HepG2 (cell line): ENCODE results near the gene ZNF491. TPM values are rescaled to one million over a fixed set of nuclear protein-coding genes. Genes with fewer than 3 reads are reported as not detected.

Experiments used
- FOXK2 ChIP-seq: fragments of 450-650 bp; IDR thresholded peaks from 2 replicates; pipeline ENCODE4 v1.6.1; 2016
- IRF2 ChIP-seq: IDR thresholded peaks from 2 replicates; pipeline ENCODE4 v1.6.1; 2018; ENCODE audit warnings: missing genetic modification reagents, missing compliant biosample characterization
- ZKSCAN1 ChIP-seq: fragments of 150-350 bp; IDR thresholded peaks from 2 replicates; pipeline ENCODE4 v1.6.1; 2014; ENCODE audit warnings: low read length
- ZNF530 ChIP-seq: sonication (generic); formaldehyde crosslinking; IDR thresholded peaks from 2 replicates; pipeline ENCODE4 v1.5.0; 2020; ENCODE audit warnings: low read depth, mild to moderate bottlenecking, missing genetic modification reagents
- ZNF562 ChIP-seq: sonication (generic); formaldehyde crosslinking; IDR thresholded peaks from 2 replicates; pipeline ENCODE4 v1.8.0; 2022; ENCODE audit warnings: missing genetic modification reagents, borderline replicate concordance
- ZNF572 ChIP-seq: sonication (generic); formaldehyde crosslinking; IDR thresholded peaks from 2 replicates; pipeline ENCODE4 v1.5.1; 2020; ENCODE audit warnings: mild to moderate bottlenecking, missing genetic modification reagents
- ZNF616 ChIP-seq: sonication (generic); formaldehyde crosslinking; IDR thresholded peaks from 2 replicates; pipeline ENCODE4 v1.5.0; 2020; ENCODE audit warnings: low read depth, mild to moderate bottlenecking, missing genetic modification reagents
- polyA plus RNA-seq, 8 experiments: library from polyadenylated mRNA; depleted of rRNA in 3 of 8; stranded (reverse) in 7 of 8; unstranded in 1 of 8; fragments of >200 nt; fragmentation: Illumina TruSeq in 4 of 8; extraction: Trizol in 4 of 8; gene quantifications; 2 replicates each; pipeline versions ENCODE4 v1.2.1 to v1.2.3, GENCODE V29; 2011 to 2016; ENCODE audit warnings: low read depth in 4 of 8, missing spikeins in 1 of 8, mixed read lengths in 1 of 8; ENCODE audit not compliant: insufficient read depth in 1 of 8
- total RNA-seq, 5 experiments: library from RNA; depleted of rRNA; stranded (reverse); fragments of >200 nt; fragmentation: Illumina TruSeq; extraction: Trizol; gene quantifications; 2 replicates each; pipeline ENCODE4 v1.2.3, GENCODE V29; 2016; ENCODE audit warnings: low read depth in 1 of 5
- TF ChIP-seq, protein P1 (sequence below): sonication (generic); formaldehyde crosslinking; IDR thresholded peaks from 2 replicates; pipeline ENCODE4 v1.5.1; 2020; ENCODE audit warnings: mild to moderate bottlenecking, missing genetic modification reagents, borderline replicate concordance
- TF ChIP-seq, protein P2 (sequence below): sonication (generic); formaldehyde crosslinking; conservative IDR thresholded peaks from 2 replicates; pipeline ENCODE4 v1.5.0; 2020; ENCODE audit warnings: missing genetic modification reagents
- TF ChIP-seq, protein P3 (sequence below): sonication (generic); formaldehyde crosslinking; IDR thresholded peaks from 2 replicates; pipeline ENCODE4 v1.4.0; 2020; ENCODE audit warnings: missing genetic modification reagents
- TF ChIP-seq, protein P4 (sequence below): sonication (generic); formaldehyde crosslinking; IDR thresholded peaks from 2 replicates; pipeline ENCODE4 v1.4.0; 2020; ENCODE audit warnings: mild to moderate bottlenecking, missing genetic modification reagents
- TF ChIP-seq, protein P5 (sequence below): sonication (generic); formaldehyde crosslinking; IDR thresholded peaks from 2 replicates; pipeline ENCODE4 v1.4.0; 2020; ENCODE audit warnings: missing genetic modification reagents

ZNF491 gene
- total and polyA plus RNA-seq, 2 of the 13 experiments (the other 11 are each of a cell fraction or from before 2014, with no cell fraction given): 0.57 to 2.2 TPM

DNA sequence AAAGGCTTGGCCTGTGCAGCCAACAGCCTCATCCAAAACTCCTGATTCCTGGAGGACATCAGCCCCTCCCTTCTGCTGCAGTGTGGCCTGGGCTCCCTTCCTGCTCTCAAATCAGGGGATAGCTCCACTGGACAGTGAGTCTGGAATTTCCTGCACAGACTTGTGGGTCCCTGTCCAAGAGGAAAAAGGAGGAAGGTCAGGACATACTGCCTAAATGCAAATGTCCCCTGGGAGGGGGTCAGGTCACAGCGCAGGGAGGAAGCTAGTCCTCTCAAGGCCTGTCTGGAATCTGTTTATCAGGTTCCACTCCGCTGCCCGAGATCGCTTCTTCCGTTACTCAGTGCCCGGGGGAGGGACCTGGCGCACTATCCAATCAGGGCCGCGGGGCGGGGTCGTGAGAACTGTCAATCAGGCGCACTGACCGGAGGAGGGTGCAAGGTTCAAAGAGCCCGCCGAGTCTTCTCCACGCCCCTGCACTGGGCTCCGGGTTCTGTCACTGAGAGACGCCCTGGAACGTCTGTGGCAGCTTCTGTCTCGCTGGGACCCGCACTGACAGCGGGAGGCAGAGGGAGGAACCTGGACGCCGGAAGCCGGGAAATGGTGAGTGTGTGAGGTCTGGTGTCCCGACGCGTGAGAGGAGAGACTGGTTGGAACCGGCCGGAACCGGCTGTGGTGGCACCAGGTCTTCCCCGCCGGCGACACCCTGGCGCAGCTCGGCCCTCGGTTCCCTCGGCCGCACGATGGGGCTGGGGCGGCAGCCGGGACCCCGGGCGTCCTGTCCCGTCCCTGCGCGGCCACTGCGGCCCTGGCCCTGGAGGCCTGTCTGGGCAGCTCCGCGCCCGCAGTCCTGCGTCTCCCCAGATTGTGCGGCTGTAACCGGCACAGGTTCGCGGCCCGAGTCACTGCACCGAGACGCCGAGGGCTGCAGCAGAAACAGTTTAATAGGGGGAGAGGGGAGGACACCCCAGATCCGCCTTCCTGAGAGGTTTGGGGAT is 31.4 kb upstream of the ZNF491 start, which contains the start of gene ZNF441 (continued):
- TF ChIP-seq, protein P1, sequence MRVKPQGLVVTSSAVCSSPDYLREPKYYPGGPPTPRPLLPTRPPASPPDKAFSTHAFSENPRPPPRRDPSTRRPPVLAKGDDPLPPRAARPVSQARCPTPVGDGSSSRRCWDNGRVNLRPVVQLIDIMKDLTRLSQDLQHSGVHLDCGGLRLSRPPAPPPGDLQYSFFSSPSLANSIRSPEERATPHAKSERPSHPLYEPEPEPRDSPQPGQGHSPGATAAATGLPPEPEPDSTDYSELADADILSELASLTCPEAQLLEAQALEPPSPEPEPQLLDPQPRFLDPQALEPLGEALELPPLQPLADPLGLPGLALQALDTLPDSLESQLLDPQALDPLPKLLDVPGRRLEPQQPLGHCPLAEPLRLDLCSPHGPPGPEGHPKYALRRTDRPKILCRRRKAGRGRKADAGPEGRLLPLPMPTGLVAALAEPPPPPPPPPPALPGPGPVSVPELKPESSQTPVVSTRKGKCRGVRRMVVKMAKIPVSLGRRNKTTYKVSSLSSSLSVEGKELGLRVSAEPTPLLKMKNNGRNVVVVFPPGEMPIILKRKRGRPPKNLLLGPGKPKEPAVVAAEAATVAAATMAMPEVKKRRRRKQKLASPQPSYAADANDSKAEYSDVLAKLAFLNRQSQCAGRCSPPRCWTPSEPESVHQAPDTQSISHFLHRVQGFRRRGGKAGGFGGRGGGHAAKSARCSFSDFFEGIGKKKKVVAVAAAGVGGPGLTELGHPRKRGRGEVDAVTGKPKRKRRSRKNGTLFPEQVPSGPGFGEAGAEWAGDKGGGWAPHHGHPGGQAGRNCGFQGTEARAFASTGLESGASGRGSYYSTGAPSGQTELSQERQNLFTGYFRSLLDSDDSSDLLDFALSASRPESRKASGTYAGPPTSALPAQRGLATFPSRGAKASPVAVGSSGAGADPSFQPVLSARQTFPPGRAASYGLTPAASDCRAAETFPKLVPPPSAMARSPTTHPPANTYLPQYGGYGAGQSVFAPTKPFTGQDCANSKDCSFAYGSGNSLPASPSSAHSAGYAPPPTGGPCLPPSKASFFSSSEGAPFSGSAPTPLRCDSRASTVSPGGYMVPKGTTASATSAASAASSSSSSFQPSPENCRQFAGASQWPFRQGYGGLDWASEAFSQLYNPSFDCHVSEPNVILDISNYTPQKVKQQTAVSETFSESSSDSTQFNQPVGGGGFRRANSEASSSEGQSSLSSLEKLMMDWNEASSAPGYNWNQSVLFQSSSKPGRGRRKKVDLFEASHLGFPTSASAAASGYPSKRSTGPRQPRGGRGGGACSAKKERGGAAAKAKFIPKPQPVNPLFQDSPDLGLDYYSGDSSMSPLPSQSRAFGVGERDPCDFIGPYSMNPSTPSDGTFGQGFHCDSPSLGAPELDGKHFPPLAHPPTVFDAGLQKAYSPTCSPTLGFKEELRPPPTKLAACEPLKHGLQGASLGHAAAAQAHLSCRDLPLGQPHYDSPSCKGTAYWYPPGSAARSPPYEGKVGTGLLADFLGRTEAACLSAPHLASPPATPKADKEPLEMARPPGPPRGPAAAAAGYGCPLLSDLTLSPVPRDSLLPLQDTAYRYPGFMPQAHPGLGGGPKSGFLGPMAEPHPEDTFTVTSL (CRISPR knock-in tag): no peak; the same call in none of the 2 replicates
- 0 out of 2 replicates have a peak, but pooled peaks have one; percentile 21 for TF ChIP-seq ZNF616
- TF ChIP-seq IRF2 (CRISPR knock-in tag): no peak
- TF ChIP-seq ZNF562 (CRISPR knock-in tag): no peak
- TF ChIP-seq, protein P2, sequence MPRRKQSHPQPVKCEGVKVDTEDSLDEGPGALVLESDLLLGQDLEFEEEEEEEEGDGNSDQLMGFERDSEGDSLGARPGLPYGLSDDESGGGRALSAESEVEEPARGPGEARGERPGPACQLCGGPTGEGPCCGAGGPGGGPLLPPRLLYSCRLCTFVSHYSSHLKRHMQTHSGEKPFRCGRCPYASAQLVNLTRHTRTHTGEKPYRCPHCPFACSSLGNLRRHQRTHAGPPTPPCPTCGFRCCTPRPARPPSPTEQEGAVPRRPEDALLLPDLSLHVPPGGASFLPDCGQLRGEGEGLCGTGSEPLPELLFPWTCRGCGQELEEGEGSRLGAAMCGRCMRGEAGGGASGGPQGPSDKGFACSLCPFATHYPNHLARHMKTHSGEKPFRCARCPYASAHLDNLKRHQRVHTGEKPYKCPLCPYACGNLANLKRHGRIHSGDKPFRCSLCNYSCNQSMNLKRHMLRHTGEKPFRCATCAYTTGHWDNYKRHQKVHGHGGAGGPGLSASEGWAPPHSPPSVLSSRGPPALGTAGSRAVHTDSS (CRISPR knock-in tag): no peak
- TF ChIP-seq, protein P3, sequence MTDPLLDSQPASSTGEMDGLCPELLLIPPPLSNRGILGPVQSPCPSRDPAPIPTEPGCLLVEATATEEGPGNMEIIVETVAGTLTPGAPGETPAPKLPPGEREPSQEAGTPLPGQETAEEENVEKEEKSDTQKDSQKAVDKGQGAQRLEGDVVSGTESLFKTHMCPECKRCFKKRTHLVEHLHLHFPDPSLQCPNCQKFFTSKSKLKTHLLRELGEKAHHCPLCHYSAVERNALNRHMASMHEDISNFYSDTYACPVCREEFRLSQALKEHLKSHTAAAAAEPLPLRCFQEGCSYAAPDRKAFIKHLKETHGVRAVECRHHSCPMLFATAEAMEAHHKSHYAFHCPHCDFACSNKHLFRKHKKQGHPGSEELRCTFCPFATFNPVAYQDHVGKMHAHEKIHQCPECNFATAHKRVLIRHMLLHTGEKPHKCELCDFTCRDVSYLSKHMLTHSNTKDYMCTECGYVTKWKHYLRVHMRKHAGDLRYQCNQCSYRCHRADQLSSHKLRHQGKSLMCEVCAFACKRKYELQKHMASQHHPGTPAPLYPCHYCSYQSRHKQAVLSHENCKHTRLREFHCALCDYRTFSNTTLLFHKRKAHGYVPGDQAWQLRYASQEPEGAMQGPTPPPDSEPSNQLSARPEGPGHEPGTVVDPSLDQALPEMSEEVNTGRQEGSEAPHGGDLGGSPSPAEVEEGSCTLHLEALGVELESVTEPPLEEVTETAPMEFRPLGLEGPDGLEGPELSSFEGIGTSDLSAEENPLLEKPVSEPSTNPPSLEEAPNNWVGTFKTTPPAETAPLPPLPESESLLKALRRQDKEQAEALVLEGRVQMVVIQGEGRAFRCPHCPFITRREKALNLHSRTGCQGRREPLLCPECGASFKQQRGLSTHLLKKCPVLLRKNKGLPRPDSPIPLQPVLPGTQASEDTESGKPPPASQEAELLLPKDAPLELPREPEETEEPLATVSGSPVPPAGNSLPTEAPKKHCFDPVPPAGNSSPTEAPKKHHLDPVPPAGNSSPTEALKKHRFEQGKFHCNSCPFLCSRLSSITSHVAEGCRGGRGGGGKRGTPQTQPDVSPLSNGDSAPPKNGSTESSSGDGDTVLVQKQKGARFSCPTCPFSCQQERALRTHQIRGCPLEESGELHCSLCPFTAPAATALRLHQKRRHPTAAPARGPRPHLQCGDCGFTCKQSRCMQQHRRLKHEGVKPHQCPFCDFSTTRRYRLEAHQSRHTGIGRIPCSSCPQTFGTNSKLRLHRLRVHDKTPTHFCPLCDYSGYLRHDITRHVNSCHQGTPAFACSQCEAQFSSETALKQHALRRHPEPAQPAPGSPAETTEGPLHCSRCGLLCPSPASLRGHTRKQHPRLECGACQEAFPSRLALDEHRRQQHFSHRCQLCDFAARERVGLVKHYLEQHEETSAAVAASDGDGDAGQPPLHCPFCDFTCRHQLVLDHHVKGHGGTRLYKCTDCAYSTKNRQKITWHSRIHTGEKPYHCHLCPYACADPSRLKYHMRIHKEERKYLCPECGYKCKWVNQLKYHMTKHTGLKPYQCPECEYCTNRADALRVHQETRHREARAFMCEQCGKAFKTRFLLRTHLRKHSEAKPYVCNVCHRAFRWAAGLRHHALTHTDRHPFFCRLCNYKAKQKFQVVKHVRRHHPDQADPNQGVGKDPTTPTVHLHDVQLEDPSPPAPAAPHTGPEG (CRISPR knock-in tag): no peak
- TF ChIP-seq ZNF572 (CRISPR knock-in tag): peak; percentile 99
- no peak for TF ChIP-seq ZNF530 (CRISPR knock-in tag)
- TF ChIP-seq, protein P4, sequence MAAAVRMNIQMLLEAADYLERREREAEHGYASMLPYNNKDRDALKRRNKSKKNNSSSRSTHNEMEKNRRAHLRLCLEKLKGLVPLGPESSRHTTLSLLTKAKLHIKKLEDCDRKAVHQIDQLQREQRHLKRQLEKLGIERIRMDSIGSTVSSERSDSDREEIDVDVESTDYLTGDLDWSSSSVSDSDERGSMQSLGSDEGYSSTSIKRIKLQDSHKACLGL (CRISPR knock-in tag): peak; percentile 87; the same call in 1 of the 2 replicates
- TF ChIP-seq ZKSCAN1: no peak
- TF ChIP-seq, protein P5, sequence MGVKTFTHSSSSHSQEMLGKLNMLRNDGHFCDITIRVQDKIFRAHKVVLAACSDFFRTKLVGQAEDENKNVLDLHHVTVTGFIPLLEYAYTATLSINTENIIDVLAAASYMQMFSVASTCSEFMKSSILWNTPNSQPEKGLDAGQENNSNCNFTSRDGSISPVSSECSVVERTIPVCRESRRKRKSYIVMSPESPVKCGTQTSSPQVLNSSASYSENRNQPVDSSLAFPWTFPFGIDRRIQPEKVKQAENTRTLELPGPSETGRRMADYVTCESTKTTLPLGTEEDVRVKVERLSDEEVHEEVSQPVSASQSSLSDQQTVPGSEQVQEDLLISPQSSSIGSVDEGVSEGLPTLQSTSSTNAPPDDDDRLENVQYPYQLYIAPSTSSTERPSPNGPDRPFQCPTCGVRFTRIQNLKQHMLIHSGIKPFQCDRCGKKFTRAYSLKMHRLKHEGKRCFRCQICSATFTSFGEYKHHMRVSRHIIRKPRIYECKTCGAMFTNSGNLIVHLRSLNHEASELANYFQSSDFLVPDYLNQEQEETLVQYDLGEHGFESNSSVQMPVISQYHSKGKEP: no peak
- no peak for TF ChIP-seq FOXK2
